ENCODE results near the gene TLX3. TPM values are rescaled to one million over a fixed set of nuclear protein-coding genes. Genes with fewer than 3 reads are reported as not detected.
"Not testable (repeated sequence)": the region's sequence is repeated elsewhere in the genome, so short reads cannot be mapped to it uniquely, and the experiment has no call there.

The TLX3 gene
- total RNA-seq, 1 experiment from 2014 or later, result not detected

DNA sequence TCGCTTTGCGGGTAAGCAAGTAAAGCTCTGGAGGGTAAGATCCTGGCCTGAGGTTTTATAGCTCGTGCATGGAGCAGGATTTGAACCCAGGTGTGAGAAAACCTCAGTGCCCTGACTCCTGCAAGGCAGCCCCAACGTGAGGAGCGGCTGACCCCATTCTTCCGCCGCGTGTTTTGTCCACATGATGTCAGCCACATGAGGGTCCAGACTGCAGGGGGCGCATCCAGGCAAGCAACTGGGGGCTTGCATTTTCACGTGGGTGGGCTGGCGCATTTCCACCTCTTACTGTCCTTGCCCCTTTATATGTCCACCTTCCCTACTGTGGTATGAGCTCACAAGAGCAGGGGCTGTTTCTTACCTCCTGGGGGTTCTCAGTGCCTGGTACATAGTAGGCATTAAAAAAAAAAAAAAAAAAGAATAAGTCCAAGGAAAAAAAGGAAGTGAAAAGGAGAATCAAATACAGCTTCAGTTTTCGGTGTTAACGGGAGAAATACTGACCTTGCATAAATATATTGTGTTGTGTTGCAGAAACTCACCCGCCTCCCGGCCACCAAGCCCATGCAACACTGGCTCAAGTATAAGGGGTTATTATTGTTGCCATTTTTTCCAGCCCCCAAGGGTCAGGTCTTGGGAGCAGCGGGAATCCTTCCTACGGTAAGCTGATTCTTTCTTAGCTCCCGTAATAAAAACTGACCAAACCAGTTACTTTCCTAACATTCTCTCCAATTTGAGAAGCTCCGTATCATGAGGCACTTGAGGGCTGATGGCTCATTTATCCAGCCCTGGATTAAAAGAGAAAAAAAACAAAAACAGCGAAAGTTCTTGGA, 15.0 kb downstream of the TLX3 start:
- DNase-seq (ENCODE audit: low spot score), result no peak

DNA sequence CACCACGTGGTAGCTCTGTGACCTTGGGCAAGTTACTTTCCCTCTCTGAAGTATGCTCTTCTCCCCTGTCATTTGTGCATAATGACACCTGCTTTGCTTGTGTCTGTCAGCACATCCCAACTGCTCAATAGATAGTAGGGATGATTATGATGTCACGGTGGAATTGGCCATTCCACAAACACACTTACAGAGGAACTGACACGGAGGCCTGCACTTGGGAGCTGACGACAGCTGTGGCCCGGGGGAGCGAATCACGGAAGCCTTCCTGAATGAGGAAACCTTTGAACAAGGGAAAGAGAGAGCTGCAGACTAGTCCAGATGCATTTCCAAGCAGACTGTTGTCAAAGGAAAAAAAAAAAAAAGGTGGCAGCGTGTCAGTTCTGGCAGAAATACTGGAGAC, 21.0 kb downstream of the TLX3 start:
- no peak for DNase-seq (ENCODE audit: low spot score)

DNA sequence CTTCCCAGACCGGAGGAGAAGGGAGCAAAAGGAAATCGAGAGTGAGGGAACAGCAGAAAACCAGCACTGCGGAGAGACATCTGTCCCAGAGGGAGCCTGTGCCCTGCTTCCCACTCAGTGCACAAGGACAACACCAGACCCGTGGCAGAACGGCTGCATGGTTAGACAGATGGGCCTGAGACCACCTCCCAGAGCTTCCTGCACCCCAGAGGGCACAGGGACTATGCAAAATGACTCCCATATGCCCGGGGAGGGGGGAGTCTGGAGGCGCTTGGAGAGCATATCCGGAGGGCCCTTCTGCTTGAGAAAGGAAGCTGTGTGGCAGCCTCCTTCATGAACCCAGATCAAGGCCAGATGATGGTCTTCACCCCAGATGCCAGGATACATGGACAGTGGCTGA, 26.6 kb downstream of the TLX3 start:
- DNase-seq (ENCODE audit: low spot score), result no peak

DNA sequence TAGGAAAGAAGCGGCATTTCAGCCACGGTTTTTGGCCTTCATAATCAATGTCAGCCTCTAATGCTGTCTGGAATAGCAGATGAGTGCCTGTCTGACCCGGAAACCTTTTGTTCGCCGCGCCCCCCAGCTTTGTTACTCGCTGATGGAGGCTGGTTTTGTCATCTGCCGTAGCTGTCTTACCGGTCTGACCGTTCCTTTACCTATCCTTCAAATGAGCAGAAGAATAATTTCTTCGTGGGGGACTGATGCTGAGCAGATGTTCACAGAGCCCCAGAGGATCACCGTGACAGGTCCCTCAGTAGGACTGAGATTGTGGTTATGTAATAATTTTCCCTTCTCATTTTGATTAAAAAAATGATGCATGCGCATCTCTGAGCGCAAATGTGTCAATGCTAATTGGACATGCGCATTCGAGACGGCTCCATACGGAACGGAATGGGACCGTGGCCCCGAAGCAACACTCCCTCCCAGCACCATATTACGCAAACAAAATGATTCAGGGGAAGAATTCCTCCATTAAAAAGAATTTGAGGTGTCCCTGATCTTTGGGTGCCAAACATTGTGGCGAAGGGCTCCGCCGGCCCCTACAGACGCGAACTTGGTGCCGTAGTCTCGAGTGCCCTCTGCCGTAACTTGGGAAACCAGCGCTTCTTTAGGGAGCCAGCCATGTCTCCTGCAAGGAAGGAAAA, 27.6 kb downstream of the TLX3 start:
- peak; percentile 39 for DNase-seq (ENCODE audit: low spot score)

DNA sequence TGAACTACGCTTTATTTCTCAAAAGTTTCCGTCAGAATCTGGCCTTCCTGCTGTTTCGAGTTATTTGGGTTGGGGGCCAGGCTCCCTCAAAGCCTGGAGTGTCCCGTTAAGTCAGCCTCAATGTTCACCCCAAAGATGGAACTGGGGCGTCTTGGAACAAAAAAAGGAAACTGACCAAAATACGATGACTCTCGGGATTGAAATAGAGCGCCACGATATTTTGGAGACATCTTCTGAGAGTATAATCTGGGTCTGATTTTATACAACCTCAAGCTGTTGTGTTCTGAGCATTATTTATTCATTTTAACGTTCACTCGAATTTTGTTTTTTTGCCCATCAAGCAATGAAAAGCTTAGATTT, 28.1 kb downstream of the TLX3 start:
- DNase-seq (ENCODE audit: low spot score), result no peak

DNA sequence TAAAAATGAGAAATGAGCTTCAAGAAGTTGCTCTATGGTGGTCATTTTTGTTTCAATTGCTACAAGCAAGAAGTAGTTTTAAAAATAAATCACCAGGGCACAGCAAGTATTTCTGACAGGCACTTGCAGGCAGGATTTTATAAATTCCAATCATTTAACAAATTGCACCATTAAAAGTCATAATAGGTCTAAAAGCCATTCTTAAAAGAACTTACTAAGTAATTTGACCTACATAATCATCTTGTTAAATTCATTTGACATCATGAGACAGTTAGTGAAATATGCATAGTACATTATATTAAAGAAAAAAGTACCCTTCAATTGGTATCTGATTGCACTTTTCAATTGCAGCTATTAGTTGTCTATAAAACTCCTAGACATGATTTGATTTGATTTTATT, 31.0 kb downstream of the TLX3 start:
- DNase-seq (ENCODE audit: low spot score), result no peak

DNA sequence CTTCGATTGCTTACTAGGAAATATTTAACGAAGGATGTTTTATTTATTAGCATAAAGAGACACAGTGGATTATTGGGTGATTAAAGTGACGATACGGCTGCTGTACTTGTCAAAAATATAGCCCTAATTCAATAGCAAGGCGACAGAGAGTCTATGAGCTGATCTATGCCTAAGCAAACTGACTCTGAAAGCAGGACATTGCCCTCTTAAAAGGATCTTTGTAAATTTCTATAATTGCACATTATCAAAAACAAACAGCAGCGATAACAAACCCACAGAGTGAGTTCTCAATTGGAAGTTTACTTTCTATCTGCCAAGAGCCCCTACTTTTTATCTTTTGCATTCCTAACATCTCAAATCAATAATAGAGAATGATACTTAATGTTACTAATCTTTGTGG, 31.4 kb downstream of the TLX3 start:
- DNase-seq (ENCODE audit: low spot score), result no peak

DNA sequence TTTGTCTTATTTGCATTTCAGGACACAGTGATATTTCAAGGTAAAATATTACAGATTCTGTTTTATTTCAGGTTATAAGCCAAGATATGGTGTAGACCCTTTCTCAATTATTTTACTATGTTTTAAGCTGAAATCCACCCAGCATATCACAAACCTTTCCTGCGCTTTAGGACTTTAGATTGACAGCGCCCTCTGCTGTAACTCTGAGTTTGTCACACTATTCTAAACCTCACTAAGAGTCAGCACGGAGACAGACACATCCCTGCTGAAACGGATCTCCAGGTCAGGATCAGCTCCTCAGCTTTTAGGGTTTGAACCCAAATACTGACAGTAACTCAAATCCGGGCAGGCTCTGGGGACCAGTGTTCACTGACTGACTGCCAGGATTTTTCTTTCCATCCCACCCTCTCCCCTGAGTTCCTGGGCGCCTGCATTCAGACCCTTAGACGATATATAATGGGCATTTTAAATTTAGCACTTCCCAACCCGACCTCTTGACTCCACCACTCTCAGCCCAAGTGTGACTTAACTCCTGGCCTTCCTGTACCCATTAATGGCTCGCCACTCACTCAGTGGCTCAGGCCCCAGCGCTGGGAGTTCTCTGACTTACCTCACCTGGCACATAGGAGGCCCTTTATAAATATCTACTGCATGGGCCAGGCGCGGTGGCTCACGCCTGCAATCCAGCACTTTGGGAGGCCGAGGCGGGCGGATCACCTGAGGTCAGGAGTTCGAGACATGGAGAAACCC, 33.5 kb downstream of the TLX3 start:
- DNase-seq (ENCODE audit: low spot score), result peak; percentile 51

DNA sequence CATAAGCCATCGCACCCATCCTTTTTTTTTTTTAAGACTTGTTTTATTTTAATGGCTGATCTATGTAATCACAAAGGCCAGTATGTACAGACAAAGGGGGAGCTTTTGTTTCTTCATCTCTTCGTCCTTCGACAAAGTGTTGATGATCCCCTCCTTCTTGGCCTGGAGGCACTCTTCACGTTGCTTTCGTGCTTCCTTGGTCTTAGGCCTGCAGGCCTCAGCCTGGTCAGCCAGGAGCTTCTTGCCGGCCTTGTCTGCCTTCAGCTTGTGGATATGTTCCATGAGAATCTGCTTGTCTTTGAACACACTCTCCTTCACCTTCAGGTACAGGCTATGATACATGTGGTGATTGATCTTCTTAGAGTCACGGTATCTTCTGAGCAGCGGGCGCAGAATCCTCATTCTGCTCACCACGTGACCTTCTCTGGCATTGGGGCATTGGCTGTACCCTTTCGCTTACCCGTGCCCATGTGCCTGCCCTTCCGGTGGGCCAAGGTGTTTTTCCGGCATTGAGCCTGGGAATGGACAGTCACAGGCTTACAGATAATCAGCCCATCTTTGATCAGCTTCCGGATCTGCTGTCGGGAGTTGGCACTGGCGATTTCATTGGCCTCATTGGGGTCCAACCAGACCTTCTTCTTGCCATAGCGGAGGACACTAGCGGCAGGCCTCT, 36.0 kb downstream of the TLX3 start:
- no peak for DNase-seq (ENCODE audit: low spot score)

DNA sequence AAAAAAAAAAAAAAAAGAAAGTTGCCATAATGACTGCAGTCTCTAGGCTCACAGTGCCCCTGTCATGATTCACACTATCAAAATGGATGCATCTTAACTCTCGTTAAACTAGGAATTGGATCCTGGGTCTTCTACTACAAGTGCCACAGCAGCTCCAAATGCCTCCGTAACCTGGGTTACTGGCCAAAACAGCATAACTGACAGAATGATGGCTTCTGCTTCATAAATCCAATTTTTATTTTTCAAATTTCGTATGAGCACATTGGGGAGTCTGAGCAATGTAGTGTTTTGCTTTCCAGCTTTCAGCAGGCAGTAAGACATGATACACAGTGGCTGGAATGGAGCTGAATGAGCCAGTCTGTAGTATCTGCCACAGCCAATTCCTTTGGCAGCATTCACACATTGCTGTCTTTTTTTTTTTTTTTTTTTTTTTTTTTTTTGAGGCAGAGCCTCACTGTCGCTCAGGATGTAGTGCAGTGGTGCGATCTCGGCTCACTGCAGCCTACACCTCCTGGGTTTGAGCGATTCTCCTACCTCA, 42.6 kb downstream of the TLX3 start:
- DNase-seq (ENCODE audit: low spot score), result no peak

DNA sequence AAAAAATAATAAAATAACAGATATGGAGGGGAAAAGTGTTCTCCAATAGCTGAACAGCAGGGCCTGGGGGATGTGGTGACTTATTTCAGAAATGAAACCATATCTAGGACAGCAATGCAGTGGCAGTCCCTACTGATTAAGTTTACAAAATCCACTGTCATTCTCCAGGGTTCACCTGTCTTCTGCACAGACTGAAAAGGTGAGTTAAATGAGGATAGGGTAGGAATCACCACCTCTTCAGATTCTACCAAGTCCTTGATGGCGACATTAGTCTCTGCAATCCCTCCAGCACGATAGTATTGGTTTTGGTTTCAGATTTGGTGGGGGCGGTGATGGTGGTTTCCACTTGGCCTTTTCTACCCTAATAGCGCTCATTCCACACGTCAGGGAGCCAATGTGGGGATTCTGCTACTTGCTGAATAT, 46.3 kb downstream of the TLX3 start:
- DNase-seq (ENCODE audit: low spot score), result no peak

DNA sequence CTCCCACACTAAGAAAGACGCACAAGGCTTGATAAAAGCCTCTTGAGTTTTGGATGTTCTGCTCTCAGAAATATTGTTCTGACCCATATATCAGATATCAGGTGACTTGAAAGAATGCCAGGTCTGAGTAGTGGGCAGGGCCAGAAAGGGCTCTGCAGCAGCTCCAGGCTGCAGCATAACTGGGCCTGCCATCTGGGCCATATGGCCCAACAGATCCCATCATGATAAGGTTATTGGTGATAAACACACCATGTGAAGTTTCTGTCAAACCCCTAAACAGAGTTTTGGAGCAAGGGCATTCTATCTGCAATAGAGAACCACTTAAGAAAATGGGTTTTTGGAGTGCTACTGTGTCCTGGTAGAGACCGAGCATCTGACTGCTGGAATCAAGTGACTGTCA, 48.8 kb downstream of the TLX3 start:
- no peak for DNase-seq (ENCODE audit: low spot score)

DNA sequence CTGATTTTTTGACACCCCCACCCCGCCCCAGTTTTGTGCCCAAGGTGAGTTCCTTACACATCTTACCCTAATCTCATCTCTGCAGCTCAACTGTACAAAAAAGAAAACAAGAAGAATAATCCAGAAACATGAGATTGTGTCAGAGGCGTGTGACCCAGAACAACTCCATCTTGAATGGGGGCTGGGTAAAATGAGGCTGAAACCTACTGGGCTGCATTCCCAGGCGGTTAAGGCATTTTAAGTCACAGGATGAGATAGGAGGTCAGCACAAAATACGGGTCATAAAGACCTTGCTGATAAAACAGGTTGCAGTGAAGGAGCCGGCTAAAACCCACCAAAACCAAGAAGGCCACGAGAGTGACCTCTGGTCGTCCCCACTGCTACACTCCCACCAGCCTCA, 52.1 kb downstream of the TLX3 start:
- not testable (repeated sequence) for DNase-seq (ENCODE audit: low spot score)

Other genes with a start within 250 kb of the TLX3 start
- 2,050 and 2,786 TPM in 2 replicates for gene NPM1, start 78.6 kb downstream of the TLX3 start, total RNA-seq (2014; rRNA removed; shearing (Covaris generic))
- not detected in 2 replicates for gene FGF18, start 110.4 kb downstream of the TLX3 start, total RNA-seq (2014; rRNA removed; shearing (Covaris generic))

Measured in H4 (cell line).